ENCODE results near the gene TNFAIP8. TPM values are rescaled to one million over a fixed set of nuclear protein-coding genes. Genes with fewer than 3 reads are reported as not detected.

Gene TNFAIP8
- total RNA-seq, 4 donors from 2014 or later, result 19.5 to 44.6 (median 34.9) TPM

GRCh38 chr5:119357808-119358529 is 2.1 kb downstream of the TNFAIP8 start:
- H3K27me3 ChIP-seq, result no peaks in the 10 kb centered on the region
- no peak for DNase-seq
- peaks cover 14 to 96% (median 66%) of the 10 kb centered on the region in 3 donors for H3K4me1 ChIP-seq
- no peak for TF ChIP-seq CTCF (IDR thresholded peaks at IDR 0.05)
- no peak for TF ChIP-seq POLR2A (IDR thresholded peaks at IDR 0.05)
- H3K36me3 ChIP-seq, result no peaks in the 10 kb centered on the region
- H3K9me3 ChIP-seq, result no peaks in the 10 kb centered on the region
- H3K27ac ChIP-seq, result peak overlapping the region in 3 of 4 donors; percentile 78 to 89 (median 88)
- peak overlapping the region in 2 of 4 donors; percentile 64 to 72 for H3K4me3 ChIP-seq
- intact Hi-C loops (cut with DNase I), result no loop called here
- 47 to 64% methylated on average over 6 of the region's 6 CpGs for WGBS, 2 donors

- Histone ChIP-seq H3K36me3 (no peaks in the 10 kb centered on the region), H3K4me3 (no peak overlapping the region), H3K9me3 (no peaks in the 10 kb centered on the region), H3K27ac (peak overlapping the region in 3 of 4 donors; percentile 10 to 89 (median 88)), H3K4me1 (peaks cover 14 to 96% (median 70%) of the 10 kb centered on the region in 3 donors), H3K27me3 (no peaks in the 10 kb centered on the region)
- TF ChIP-seq POLR2A (IDR thresholded peaks at IDR 0.05) (no peak), CTCF (IDR thresholded peaks at IDR 0.05) (no peak)
- intact Hi-C loops (cut with DNase I), result no loop called here
- no peak for DNase-seq
- 62 to 82% methylated on average over 2 of the region's 2 CpGs for WGBS, 2 donors
These were observed 2.7 kb downstream of the TNFAIP8 start for GRCh38 chr5:119358530-119358900.

GRCh38 chr5:119358901-119359603 is 3.2 kb downstream of the TNFAIP8 start:
- Histone ChIP-seq H3K27me3 (no peaks in the 10 kb centered on the region), H3K4me3 (no peak overlapping the region), H3K4me1 (peaks cover 14 to 96% (median 75%) of the 10 kb centered on the region in 3 donors), H3K36me3 (no peaks in the 10 kb centered on the region), H3K9me3 (no peaks in the 10 kb centered on the region), H3K27ac (peak overlapping the region; percentile 10 to 89 (median 66))
- TF ChIP-seq POLR2A (IDR thresholded peaks at IDR 0.05) (no peak), CTCF (IDR thresholded peaks at IDR 0.05) (no peak)
- WGBS, 2 donors, result 59 to 70% methylated on average over 7 of the region's 7 CpGs
- intact Hi-C loops (cut with DNase I), result no loop called here
- no peak for DNase-seq

GRCh38 chr5:119359737-119360413 is 4.1 kb downstream of the TNFAIP8 start:
- Histone ChIP-seq H3K27ac (peak overlapping the region; percentile 3 to 89 (median 46)), H3K4me3 (no peak overlapping the region), H3K36me3 (no peaks in the 10 kb centered on the region), H3K4me1 (peaks cover 13 to 96% (median 77%) of the 10 kb centered on the region in 3 donors), H3K9me3 (no peaks in the 10 kb centered on the region), H3K27me3 (no peaks in the 10 kb centered on the region)
- TF ChIP-seq POLR2A (IDR thresholded peaks at IDR 0.05) (no peak), CTCF (IDR thresholded peaks at IDR 0.05) (no peak)
- WGBS, 2 donors, result 24% methylated on average over 4 of the region's 4 CpGs
- intact Hi-C loops (cut with DNase I), result no loop called here
- DNase-seq, result no peak

Data from esophagus squamous epithelium (tissue), 5 donors.